GM04504 (cell line): ENCODE data around the gene HACL1.

Experiments used
- DNase-seq: peaks from one replicate; pipeline ENCODE4 v3.0.0-alpha.2; 2012; ENCODE audit warnings: low read depth

The HACL1 gene

DNA sequence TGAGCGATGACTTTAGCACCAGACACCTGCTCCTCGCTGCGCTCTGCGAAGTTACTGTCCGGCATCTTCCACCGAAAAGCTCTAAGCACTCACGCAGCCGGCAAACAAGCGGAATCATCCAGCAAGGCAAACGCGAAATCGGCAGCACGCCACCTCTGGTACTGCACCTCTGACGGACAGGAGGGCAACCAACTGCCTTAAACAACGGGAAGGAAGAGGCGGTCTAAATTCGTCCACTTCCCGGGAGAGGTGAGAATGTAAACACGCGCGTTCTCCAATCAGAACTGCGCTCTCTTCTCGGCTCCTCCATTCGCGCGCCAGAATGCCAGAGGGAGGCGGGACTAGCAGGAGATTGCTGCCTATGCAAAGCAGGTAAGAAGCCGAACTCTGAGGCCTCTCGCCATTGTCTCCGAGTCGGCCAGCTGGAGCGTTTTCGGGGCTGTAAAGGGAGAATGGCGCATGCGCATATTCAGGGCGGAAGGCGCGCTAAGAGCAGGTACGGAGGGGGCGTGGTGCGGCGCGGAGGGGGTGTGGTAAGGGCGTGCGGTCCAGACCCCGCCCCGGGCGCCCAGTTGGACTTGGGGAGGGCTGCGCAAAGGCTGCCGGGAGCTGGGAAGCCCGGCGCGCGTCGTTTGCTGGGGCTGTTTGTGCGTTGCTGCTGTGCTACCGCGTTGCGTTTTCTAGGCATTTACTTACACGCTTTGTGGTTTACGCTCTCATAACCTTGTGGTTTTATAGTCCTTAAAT lies at the start of gene HACL1, which contains the start of gene BTD:
TSS of gene HACL1 (minus strand) at position 171 of the 747 bp plus-strand sequence. CDS start at position 65, 106 bp downstream.
TSS of gene BTD (plus strand) at position 347 of the 747 bp plus-strand sequence. CDS start 33,695 bp downstream, outside the sequence.
- peak; percentile 99 for DNase-seq

DNA sequence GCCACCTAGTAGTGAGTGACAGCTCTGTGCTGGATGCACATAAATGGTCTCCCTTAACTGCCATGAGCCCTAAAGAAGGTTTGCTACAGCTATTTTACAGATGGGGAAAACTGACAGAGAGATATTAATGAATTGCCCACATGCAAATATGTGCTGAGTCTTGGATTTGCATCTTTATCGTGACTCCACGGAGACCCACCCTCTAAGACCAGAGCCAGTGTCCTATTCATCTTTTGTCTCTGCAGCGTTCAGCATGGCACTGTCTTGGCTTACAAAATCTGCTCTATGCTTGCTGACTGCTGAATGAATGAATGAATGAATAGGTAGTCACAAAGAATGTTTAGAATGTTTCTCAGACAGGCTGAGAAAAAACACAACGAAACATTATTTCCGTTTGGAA lies 48.5 kb upstream of the HACL1 start:
- DNase-seq, result no peak

- no peak for DNase-seq
Measured at GRCh38 chr3:15649341-15649740, 48.0 kb upstream of the HACL1 start.

DNA sequence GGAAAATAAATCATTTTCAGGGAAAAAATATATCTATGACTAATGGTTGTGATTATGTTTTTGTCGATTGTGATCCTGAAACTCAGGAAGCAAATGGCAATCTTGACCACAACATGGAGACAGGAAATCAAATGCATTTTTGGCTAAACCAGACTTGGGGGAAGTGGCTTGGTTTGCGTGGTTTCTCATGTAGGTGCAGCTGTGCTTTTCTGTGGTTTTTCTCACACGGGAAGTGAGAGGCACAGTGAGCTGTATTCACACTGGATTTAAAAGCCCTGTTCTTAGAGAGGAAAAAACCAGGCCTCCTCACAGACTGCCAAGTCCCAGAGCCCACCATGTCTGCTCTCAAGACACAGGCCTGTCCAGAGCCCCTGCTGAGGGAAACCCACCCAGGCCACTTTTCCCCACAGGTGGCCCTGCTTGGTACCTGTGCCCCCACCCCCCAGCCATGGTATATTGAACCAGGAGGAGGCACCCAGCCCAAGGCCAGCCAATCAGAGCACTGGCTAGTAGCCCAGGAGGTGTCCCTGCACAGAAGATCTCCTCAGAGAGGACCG lies 46.3 kb upstream of the HACL1 start:
- DNase-seq, result peak; percentile 93

DNA sequence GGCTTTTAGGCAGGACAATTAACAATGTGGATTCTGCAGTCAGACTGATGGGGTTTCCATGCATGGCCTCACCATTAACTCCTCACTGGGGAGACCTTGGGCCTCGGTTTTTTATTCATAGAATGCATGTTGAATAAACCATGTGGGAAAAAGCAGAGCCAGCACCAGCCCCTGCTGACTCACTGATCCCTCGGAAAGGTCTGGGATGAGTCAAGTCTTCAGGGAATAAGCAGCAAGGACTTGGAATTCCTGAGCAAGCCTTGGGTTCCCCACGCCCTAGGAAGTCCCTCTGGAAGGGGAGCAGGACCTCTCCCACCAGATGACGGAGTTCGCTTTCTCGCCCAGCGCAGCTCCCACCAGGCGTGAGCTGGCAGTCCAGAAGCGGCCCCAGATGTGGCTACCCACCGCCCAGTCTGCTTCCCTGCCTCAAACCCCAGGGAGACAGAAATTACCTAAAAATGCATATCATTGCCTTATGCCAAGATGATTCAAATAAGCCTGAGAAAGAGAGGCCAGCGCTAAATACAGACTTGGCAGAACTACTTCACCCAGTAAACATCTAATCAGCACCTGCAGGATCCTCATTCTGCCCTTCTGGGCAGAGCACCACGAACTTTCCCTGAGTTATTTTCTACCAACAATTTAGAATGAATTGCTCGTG lies 45.6 kb upstream of the HACL1 start:
- DNase-seq, result peak; percentile 99

- DNase-seq, result peak; percentile 83
Measured at GRCh38 chr3:15645740-15646501, 44.6 kb upstream of the HACL1 start.

- DNase-seq, result no peak
Measured at GRCh38 chr3:15645246-15645645, 43.9 kb upstream of the HACL1 start.

DNA sequence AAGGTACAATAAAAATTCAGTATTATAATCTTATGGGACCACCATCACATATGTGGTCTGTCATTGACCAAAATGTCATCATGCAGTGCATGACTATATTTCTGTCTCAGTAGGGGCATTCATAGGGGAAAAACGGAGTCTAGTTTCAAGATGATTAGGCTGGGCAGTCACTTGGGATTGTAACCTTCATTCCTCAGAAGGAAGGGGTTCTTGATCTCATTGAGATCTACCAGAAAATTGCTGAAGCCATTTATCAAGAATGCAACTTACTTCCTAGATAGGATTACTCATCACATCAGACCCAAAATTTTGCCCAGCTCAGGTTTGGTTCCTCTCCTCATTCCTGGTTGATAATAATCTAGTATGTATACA lies 37.5 kb upstream of the HACL1 start:
- DNase-seq, result no peak

- DNase-seq, result no peak
Measured at GRCh38 chr3:15638193-15638890, 37.0 kb upstream of the HACL1 start.

DNA sequence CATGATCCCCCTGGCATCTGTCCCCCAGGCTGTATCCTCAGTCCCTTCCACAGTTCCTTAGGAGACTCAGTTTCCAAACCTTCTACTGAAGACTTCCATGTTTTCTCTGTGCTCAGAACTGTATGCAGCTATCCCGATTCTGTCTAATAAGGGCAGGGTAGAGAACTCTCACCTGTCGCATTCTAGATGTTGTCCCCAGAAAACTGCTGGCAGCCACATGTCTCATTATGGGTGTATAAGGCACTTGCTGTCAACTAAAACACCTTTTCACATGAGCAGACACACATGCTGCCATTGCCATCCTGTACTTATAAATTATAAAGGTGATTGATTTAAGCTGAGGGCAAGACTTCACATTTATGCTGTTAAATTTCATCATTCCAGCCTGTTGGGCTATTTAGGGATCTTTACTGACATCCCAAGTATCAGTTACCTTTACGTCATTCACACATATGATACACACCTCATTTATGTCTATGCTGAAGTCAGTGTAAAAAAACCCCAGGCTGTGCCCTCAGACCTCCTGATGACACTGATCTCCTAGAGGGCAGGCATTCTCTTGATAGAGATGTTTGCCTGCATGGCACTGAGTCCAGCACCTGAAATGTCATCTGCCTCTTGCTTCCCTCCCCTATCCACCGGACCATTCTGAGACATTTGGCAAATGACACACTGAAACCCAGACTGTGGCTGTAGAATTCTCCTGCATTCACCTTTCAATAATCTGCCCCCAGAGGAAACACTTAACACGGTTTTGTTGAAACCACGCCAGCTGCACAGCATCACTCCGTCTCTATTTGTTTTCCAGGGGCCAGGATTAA lies 36.0 kb upstream of the HACL1 start:
- no peak for DNase-seq

GRCh38 chr3:15636028-15636709 lies 34.8 kb upstream of the HACL1 start:
- peak; percentile 91 for DNase-seq

- DNase-seq, result peak; percentile 83
Measured at GRCh38 chr3:15635121-15635661, 33.8 kb upstream of the HACL1 start.

DNA sequence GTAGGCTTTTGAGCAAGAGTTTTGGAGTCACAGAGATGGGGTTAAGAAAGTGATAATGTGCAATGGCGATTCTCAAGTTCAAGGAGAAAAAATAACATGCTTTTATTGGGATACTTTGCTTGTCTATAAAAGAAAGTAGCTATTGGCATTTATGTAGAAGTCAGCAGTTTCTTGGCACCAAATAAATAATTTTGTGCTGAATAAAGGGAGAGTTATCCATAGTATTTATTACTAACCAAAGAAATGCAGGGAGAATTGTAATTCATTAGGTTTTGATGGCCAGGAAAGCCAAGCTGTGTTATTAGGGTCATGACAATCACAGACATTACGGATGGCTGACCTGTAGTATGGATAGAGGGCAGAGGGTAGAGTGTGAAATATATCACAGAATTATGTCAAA lies 33.3 kb upstream of the HACL1 start:
- no peak for DNase-seq

GRCh38 chr3:15633766-15634598 lies 32.6 kb upstream of the HACL1 start:
- DNase-seq, result no peak

- DNase-seq, result no peak
Measured at GRCh38 chr3:15633159-15633558, 31.8 kb upstream of the HACL1 start.

- no peak for DNase-seq
Measured at GRCh38 chr3:15632212-15632580, 30.8 kb upstream of the HACL1 start.

DNA sequence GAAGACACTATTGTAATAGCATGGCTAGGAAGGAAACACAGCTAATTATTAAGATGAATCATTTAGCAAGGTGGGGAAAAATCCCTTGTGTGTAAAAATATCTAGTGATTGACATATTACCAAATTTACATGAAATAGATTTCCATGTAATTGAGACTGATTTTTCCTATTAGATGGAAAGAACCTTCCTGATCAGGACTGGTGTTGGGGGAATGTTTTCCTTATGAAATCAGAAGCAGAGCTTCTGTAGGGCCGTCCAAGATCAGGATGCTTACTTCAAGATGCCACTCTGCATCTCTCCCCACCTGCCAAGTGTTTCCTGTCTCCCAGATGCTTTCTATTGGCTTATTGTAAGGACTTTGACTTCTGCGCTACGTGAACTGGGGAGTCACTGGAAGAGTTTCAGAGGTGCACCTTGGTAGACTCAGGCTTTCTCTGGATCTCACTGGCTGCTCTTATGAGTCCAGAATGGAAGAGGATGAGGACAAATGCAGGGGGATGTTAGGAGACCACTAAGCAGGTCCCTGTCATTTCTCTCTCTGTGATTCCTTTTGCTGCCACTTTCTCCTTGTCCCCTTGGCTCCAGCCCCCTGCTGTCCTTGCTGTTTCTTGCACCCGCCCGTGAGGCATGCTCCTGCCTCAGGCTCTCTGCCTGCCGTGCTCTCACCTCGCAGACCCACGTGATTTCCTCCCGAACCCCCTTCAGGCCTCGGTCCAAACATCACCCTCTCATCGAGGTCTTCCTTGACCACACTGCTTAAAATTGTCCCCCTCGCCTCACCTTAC lies 30.2 kb upstream of the HACL1 start:
- no peak for DNase-seq

DNA sequence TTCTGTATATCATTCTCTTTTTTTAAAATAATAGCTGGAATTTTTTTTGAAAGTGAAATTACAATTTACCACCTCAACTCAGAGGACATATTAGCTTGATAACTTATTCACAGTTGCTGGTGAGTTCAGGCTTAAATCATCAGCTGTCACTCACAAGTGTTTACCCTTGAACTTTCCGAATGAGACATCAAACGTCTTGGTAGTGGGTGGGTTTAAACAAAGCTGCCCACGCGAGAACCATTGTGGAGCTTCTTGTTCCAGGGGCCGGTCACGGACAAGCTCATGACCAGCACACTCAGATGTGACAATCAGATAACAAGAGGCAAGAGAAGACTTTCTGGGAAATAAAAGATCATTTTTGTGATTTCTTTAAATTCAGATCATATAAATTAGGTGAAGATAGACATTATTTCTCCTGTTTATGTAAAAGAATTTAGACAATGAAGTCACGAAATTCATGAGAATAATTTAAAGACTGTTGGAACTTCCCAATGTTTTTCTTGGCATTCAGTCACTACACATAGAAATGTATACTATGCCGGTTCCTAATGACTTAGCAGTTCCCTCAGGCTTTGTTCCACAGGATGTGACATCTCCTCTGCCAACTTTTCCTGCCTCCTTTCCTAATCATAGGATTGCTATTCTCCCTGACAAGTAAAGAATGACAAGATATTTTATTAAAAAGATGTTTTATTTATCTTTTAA lies 29.4 kb upstream of the HACL1 start:
- no peak for DNase-seq
